ENCODE results near the gene KCNN3.

Gene KCNN3

GRCh38 chr1:154816369-154816768, 53.7 kb downstream of the KCNN3 start:
- ATAC-seq (replicated peaks) (no peak), DNase-seq (no peak)
- Mint-ChIP-seq H3K36me3 (no peaks in the 10 kb centered on the region), H3K9me3 (no peaks in the 10 kb centered on the region), H3K4me1 (peaks cover 11 to 20% of the 10 kb centered on the region in 2 donors), H3K27ac (no peak overlapping the region), H3K27me3 (peaks cover 4 to 7% of the 10 kb centered on the region in 2 donors), H3K4me3 (no peak overlapping the region)

- H3K27me3 Mint-ChIP-seq = peaks cover 16 to 22% of the 10 kb centered on the region in 2 donors
- no peaks in the 10 kb centered on the region for H3K36me3 Mint-ChIP-seq
- H3K27ac Mint-ChIP-seq = no peak overlapping the region
- H3K4me3 Mint-ChIP-seq = no peak overlapping the region
- no peak for ATAC-seq (replicated peaks)
- peaks cover 10 to 13% of the 10 kb centered on the region in 2 donors for H3K4me1 Mint-ChIP-seq
- no peak for DNase-seq
- no peaks in the 10 kb centered on the region for H3K9me3 Mint-ChIP-seq
Observed at GRCh38 chr1:154813846-154814505, 56.1 kb downstream of the KCNN3 start.

GRCh38 chr1:154813300-154813816, 56.7 kb downstream of the KCNN3 start:
- Mint-ChIP-seq H3K4me1 (peaks cover 16 to 17% of the 10 kb centered on the region in 2 donors), H3K9me3 (no peaks in the 10 kb centered on the region), H3K4me3 (no peak overlapping the region), H3K27me3 (peaks cover 18 to 28% of the 10 kb centered on the region in 2 donors), H3K27ac (no peak overlapping the region), H3K36me3 (no peaks in the 10 kb centered on the region)
- DNase-seq (no peak), ATAC-seq (replicated peaks) (no peak)

- Mint-ChIP-seq H3K27me3 (peaks cover 23 to 33% of the 10 kb centered on the region in 2 donors), H3K4me3 (no peak overlapping the region), H3K4me1 (peaks cover 19 to 21% of the 10 kb centered on the region in 2 donors), H3K36me3 (peaks cover 0 to 4% of the 10 kb centered on the region in 2 donors), H3K27ac (no peak overlapping the region), H3K9me3 (no peaks in the 10 kb centered on the region)
- ATAC-seq (replicated peaks) = no peak
- no peak for DNase-seq
Observed at GRCh38 chr1:154812877-154813276, 57.2 kb downstream of the KCNN3 start.

- Mint-ChIP-seq H3K27me3 (peaks cover 32 to 38% of the 10 kb centered on the region in 2 donors), H3K4me3 (no peak overlapping the region), H3K27ac (no peak overlapping the region), H3K36me3 (peaks cover 0 to 4% of the 10 kb centered on the region in 2 donors), H3K9me3 (no peaks in the 10 kb centered on the region), H3K4me1 (peaks cover 37 to 39% of the 10 kb centered on the region in 2 donors)
- DNase-seq (no peak), ATAC-seq (replicated peaks) (peak in 1 of 2 donors; percentile 48)
Observed at GRCh38 chr1:154810571-154810970, 59.5 kb downstream of the KCNN3 start.

- no peak for ATAC-seq (replicated peaks)
Observed at GRCh38 chr1:154809436-154810413, 60.4 kb downstream of the KCNN3 start.

GRCh38 chr1:154808909-154809262, 61.2 kb downstream of the KCNN3 start:
- no peaks in the 10 kb centered on the region for H3K9me3 Mint-ChIP-seq
- peak; percentile 28 to 41 for ATAC-seq (replicated peaks)
- H3K4me3 Mint-ChIP-seq = no peak overlapping the region
- peaks cover 39 to 40% of the 10 kb centered on the region in 2 donors for H3K4me1 Mint-ChIP-seq
- no peak for DNase-seq
- H3K27me3 Mint-ChIP-seq = peaks cover 43 to 51% of the 10 kb centered on the region in 2 donors
- no peak overlapping the region for H3K27ac Mint-ChIP-seq
- H3K36me3 Mint-ChIP-seq = peaks cover 0 to 4% of the 10 kb centered on the region in 2 donors

More at GRCh38 chr1:154809436-154810413, 60.4 kb downstream of the KCNN3 start:
- Mint-ChIP-seq H3K9me3 (no peaks in the 10 kb centered on the region), H3K4me1 (peaks cover 39 to 40% of the 10 kb centered on the region in 2 donors), H3K4me3 (no peak overlapping the region), H3K36me3 (peaks cover 0 to 4% of the 10 kb centered on the region in 2 donors), H3K27me3 (peaks cover 36 to 43% of the 10 kb centered on the region in 2 donors), H3K27ac (no peak overlapping the region)
- DNase-seq = no peak

- no peak overlapping the region for H3K4me3 Mint-ChIP-seq
- ATAC-seq (replicated peaks) (no peak), DNase-seq (no peak)
- H3K9me3 Mint-ChIP-seq = no peaks in the 10 kb centered on the region
- H3K27ac Mint-ChIP-seq = no peak overlapping the region
- H3K4me1 Mint-ChIP-seq = peaks cover 39 to 40% of the 10 kb centered on the region in 2 donors
- peaks cover 48 to 56% of the 10 kb centered on the region in 2 donors for H3K27me3 Mint-ChIP-seq
- peaks cover 0 to 4% of the 10 kb centered on the region in 2 donors for H3K36me3 Mint-ChIP-seq
Observed at GRCh38 chr1:154808261-154808908, 61.7 kb downstream of the KCNN3 start.

GRCh38 chr1:154807048-154807591, 63.0 kb downstream of the KCNN3 start:
- H3K4me3 Mint-ChIP-seq = peak overlapping the region in 1 of 2 donors; percentile 20
- DNase-seq = peak; percentile 49
- peak; percentile 91 for ATAC-seq (replicated peaks)
- H3K27me3 Mint-ChIP-seq = peaks cover 48 to 58% of the 10 kb centered on the region in 2 donors
- H3K27ac Mint-ChIP-seq = peak overlapping the region; percentile 16
- peaks cover 39 to 40% of the 10 kb centered on the region in 2 donors for H3K4me1 Mint-ChIP-seq
- H3K9me3 Mint-ChIP-seq = no peaks in the 10 kb centered on the region
- peaks cover 0 to 4% of the 10 kb centered on the region in 2 donors for H3K36me3 Mint-ChIP-seq

GRCh38 chr1:154806333-154806732, 63.7 kb downstream of the KCNN3 start:
- Mint-ChIP-seq H3K27me3 (peaks cover 48 to 62% of the 10 kb centered on the region in 2 donors), H3K9me3 (no peaks in the 10 kb centered on the region), H3K4me3 (no peak overlapping the region), H3K36me3 (peaks cover 0 to 4% of the 10 kb centered on the region in 2 donors), H3K27ac (no peak overlapping the region), H3K4me1 (peaks cover 39 to 40% of the 10 kb centered on the region in 2 donors)
- ATAC-seq (replicated peaks) (no peak), DNase-seq (no peak)

GRCh38 chr1:154802982-154803920, 66.8 kb downstream of the KCNN3 start:
- no peak overlapping the region for H3K27ac Mint-ChIP-seq
- H3K27me3 Mint-ChIP-seq = peaks cover 43 to 50% of the 10 kb centered on the region in 2 donors
- H3K4me1 Mint-ChIP-seq = peaks cover 20 to 23% of the 10 kb centered on the region in 2 donors
- no peaks in the 10 kb centered on the region for H3K9me3 Mint-ChIP-seq
- ATAC-seq (replicated peaks) (no peak), DNase-seq (no peak)
- H3K36me3 Mint-ChIP-seq = peaks cover 0 to 4% of the 10 kb centered on the region in 2 donors
- H3K4me3 Mint-ChIP-seq = no peak overlapping the region

- H3K36me3 Mint-ChIP-seq = no peaks in the 10 kb centered on the region
- H3K4me1 Mint-ChIP-seq = peaks cover 17% of the 10 kb centered on the region in 2 donors
- H3K9me3 Mint-ChIP-seq = no peaks in the 10 kb centered on the region
- no peak for ATAC-seq (replicated peaks)
- no peak overlapping the region for H3K4me3 Mint-ChIP-seq
- peaks cover 35 to 42% of the 10 kb centered on the region in 2 donors for H3K27me3 Mint-ChIP-seq
- H3K27ac Mint-ChIP-seq = no peak overlapping the region
- DNase-seq = no peak
Observed at GRCh38 chr1:154802336-154802969, 67.6 kb downstream of the KCNN3 start.

Data from stimulated activated naive B cell treated with anti-CD40 and anti-IgM and Interleukin-4, amounts not matched to agents 10 μg/mL and 1 μg/mL and 100 μg/mL, for 72 hours (primary cell).